ENCODE data around the gene MISP3.

GRCh38 chr19:14070268-14071050 is 2.1 kb upstream of the MISP3 start:
- TF ChIP-seq ZNF8 (CRISPR knock-in tag; IDR thresholded peaks at IDR 0.05) (no peak), ZFP30 (CRISPR knock-in tag; IDR thresholded peaks at IDR 0.05) (no peak), CSRNP3 (CRISPR knock-in tag; IDR thresholded peaks at IDR 0.05) (no peak), ARNTL (CRISPR knock-in tag; IDR thresholded peaks at IDR 0.05; ENCODE audit: borderline replicate concordance, low read depth) (no peak), CSDC2 (CRISPR knock-in tag; IDR thresholded peaks at IDR 0.05) (no peak), OSR1 (CRISPR knock-in tag; IDR thresholded peaks at IDR 0.05) (no peak)

All from SK-N-SH treated with all-trans-retinoic acid at 6 μM for 48 hours (cell line).